SH-SY5Y (cell line): ENCODE measurements around the gene DMAC2.

Experiments
- GATA2 ChIP-seq: IDR thresholded peaks from 2 replicates; pipeline ENCODE4 v1.6.1; 2011; ENCODE audit warnings: mild to moderate bottlenecking, low read depth, low read length
- GATA3 ChIP-seq: IDR thresholded peaks from 2 replicates; pipeline ENCODE4 v1.6.1; 2011; ENCODE audit warnings: low read depth, mild to moderate bottlenecking, low read length, moderate library complexity

DNA sequence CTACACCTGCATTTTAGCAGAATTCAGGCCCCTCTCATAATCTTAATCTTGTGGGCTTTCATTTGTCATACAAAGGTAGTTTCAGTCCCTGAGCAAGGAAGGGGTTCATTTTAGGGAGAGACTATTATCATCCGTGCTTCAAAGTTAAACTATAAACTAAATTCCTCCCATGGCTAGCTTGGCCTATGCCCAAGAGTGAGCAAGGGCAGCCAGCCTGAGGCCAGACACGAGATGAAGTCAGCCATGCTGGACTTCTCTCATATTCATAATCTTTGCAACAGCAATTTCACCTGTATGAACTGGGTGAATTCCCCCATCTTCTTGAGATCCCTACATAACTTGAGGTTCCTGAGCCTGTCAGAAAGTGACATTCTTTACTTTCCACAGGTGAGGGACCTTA, 16.2 kb upstream of the DMAC2 start:
- TF ChIP-seq GATA3 (no peak), GATA2 (no peak)
